Stimulated activated CD4-positive, alpha-beta T cell treated with anti-CD3 and anti-CD28 coated beads, Interleukin-15, amount 100 ng/mL, for 24 hours (primary cell): ENCODE data around the gene ZNF311.

Experiments
- DNase-seq: peaks from one replicate; pipeline ENCODE4 v3.0.0-alpha.2; 2020

Gene ZNF311

GRCh38 chr6:29005183-29005885, at the start of gene ZNF311:
Gene ZNF311 (minus strand): TSS chr6:29005315. CDS start chr6:29003954, 1,361 bp downstream.
- DNase-seq: peak; percentile 66

GRCh38 chr6:29051680-29052079, 46.6 kb upstream of the ZNF311 start:
- no peak for DNase-seq

GRCh38 chr6:29045075-29045474, 40.0 kb upstream of the ZNF311 start, which contains the start of gene OR2W1:
Gene OR2W1 (minus strand): TSS chr6:29045175. CDS start chr6:29045175, 0 bp downstream.
- no peak for DNase-seq

- DNase-seq: no peak
Measured at GRCh38 chr6:29035951-29036350, 30.8 kb upstream of the ZNF311 start.

GRCh38 chr6:29028821-29029220, 23.7 kb upstream of the ZNF311 start:
- no peak for DNase-seq

- no peak for DNase-seq
Measured at GRCh38 chr6:29025927-29026585, 20.9 kb upstream of the ZNF311 start.

- DNase-seq: no peak
Measured at GRCh38 chr6:29021434-29021833, 16.3 kb upstream of the ZNF311 start.

- DNase-seq: no peak
Measured at GRCh38 chr6:29019629-29020028, 14.5 kb upstream of the ZNF311 start.

- DNase-seq: no peak
Measured at GRCh38 chr6:29017428-29017802, 12.3 kb upstream of the ZNF311 start.

- peak; percentile 87 for DNase-seq
Measured at GRCh38 chr6:29016559-29017427, 11.7 kb upstream of the ZNF311 start.

GRCh38 chr6:29014729-29015608, 9.9 kb upstream of the ZNF311 start:
- no peak for DNase-seq

- peak; percentile 62 for DNase-seq
Measured at GRCh38 chr6:29011276-29011734, 6.2 kb upstream of the ZNF311 start.

GRCh38 chr6:29009358-29009757, 4.2 kb upstream of the ZNF311 start:
- no peak for DNase-seq

GRCh38 chr6:29008089-29008488, 3.0 kb upstream of the ZNF311 start:
- DNase-seq: no peak

- no peak for DNase-seq
Measured at GRCh38 chr6:28996844-28997510, 8.1 kb downstream of the ZNF311 start.

- DNase-seq: no peak
Measured at GRCh38 chr6:28995093-28995650, 9.9 kb downstream of the ZNF311 start.

- DNase-seq: peak; percentile 86
Measured at GRCh38 chr6:28988536-28989311, 16.4 kb downstream of the ZNF311 start.

- peak; percentile 37 for DNase-seq
Measured at GRCh38 chr6:28985462-28986164, 19.5 kb downstream of the ZNF311 start.

- no peak for DNase-seq
Measured at GRCh38 chr6:28983838-28984237, 21.3 kb downstream of the ZNF311 start.
